Measurements from ENCODE around the gene BNC1. TPM values are rescaled to one million over a fixed set of nuclear protein-coding genes. Genes with fewer than 3 reads are reported as not detected.

BNC1 gene
- polyA plus RNA-seq, 4 donors = 0.10 to 0.13 TPM; not detected in 2

DNA sequence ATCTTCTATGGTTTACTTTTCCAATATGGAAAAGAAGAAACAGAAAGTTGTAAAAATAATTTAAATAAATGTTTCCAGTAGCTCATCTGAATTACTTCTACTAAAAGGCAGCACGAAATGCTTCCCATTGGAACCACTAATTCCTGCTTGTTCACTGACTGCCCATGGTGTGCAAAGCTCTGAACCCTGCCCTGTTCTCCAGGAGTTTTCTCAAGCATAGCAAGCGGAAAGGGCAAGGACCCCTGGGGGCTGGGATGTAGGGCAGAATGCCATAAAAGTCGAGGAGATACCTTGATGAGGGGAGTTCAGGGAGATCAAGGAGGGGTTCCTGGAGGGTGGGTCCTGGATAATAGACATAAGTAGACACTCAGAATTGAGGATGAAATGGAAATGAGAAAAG lies 35.3 kb upstream of the BNC1 start:
- H3K27ac ChIP-seq (ENCODE audit: low read depth in 1 of 3, low read length in 2 of 3) = no peak overlapping the region
- no peaks in the 10 kb centered on the region for H3K36me3 ChIP-seq (ENCODE audit: control insufficient read depth in 3 of 3, insufficient read depth in 2 of 3, low read depth in 1 of 3, low read length in 3 of 3)
- no peak overlapping the region for H3K4me3 ChIP-seq (ENCODE audit: low read depth in 1 of 3, low read length in 3 of 3)
- 47 to 62% (median 51%) methylated on average over 3 of the region's 3 CpGs for WGBS, 3 donors
- DNase-seq (no peak), FAIRE-seq (no peak)
- no peaks in the 10 kb centered on the region for H3K9me3 ChIP-seq (ENCODE audit: control insufficient read depth in 2 of 2, insufficient read depth in 1 of 2, low read depth in 1 of 2, low read length in 1 of 2)
- H3K27me3 ChIP-seq (ENCODE audit: control insufficient read depth in 3 of 3, insufficient read depth in 3 of 3, low read length in 3 of 3) = peaks cover 0 to 2% (median 0%) of the 10 kb centered on the region in 3 donors
- H3K4me1 ChIP-seq (ENCODE audit: control insufficient read depth in 3 of 3, insufficient read depth in 2 of 3, low read depth in 1 of 3, low read length in 2 of 3) = no peaks in the 10 kb centered on the region

DNA sequence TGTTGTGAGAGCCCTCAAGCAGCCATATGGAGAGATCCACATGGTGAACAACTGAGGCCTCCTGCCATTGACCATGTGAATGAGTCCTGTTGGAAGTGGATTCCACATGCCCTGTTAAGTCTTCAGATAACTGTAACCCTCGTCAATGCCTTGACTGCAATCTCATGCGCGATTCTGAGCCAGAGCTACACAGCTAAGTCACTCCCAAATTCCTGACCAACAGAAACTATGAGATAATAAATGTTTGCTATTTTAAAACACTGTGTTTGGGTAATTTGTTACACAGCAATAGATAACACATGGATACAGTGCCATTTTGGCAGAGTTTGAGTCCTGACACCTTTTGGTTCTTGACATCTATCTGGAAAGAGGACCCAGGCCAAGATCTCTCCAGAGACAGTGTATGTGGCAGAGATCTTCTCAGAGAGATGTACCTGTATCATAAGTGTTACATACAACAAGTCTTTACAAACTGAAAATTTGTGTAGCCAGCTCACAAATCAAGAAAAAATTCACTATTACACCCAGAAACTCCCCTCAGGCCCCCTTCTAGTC lies 34.5 kb upstream of the BNC1 start:
- FAIRE-seq = no peak
- no peaks in the 10 kb centered on the region for H3K4me1 ChIP-seq (ENCODE audit: control insufficient read depth in 3 of 3, insufficient read depth in 2 of 3, low read depth in 1 of 3, low read length in 2 of 3)
- H3K9me3 ChIP-seq (ENCODE audit: control insufficient read depth in 2 of 2, insufficient read depth in 1 of 2, low read depth in 1 of 2, low read length in 1 of 2) = no peaks in the 10 kb centered on the region
- H3K27ac ChIP-seq (ENCODE audit: low read depth in 1 of 3, low read length in 2 of 3) = no peak overlapping the region
- no peak for DNase-seq
- H3K27me3 ChIP-seq (ENCODE audit: control insufficient read depth in 3 of 3, insufficient read depth in 3 of 3, low read length in 3 of 3) = peaks cover 0 to 2% (median 0%) of the 10 kb centered on the region in 3 donors
- no peak overlapping the region for H3K4me3 ChIP-seq (ENCODE audit: low read depth in 1 of 3, low read length in 3 of 3)
- no peaks in the 10 kb centered on the region for H3K36me3 ChIP-seq (ENCODE audit: control insufficient read depth in 3 of 3, insufficient read depth in 2 of 3, low read depth in 1 of 3, low read length in 3 of 3)
- 81 to 86% (median 83%) methylated on average over 3 of the region's 3 CpGs for WGBS, 3 donors

DNA sequence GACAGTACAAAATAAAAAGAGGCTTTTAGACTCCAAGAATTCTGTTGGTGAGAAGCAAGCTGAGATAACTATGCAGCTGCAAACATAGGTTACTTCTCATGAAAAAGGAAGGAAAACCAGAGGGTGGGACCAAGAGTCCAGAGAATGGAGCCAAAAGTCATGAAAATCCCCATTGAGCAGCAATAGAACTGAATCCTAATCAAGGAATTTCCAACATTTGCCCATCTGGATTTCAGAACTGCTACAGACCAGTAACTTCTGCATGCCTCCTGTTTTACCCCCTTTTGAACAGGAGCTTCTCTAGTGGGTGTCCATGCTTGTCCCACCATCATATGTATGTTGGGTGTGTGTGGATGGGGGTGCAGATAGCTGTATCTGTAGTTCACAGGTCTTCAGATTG lies 33.6 kb upstream of the BNC1 start:
- H3K36me3 ChIP-seq (ENCODE audit: control insufficient read depth in 3 of 3, insufficient read depth in 2 of 3, low read depth in 1 of 3, low read length in 3 of 3) = no peaks in the 10 kb centered on the region
- FAIRE-seq = no peak
- no peak for DNase-seq

DNA sequence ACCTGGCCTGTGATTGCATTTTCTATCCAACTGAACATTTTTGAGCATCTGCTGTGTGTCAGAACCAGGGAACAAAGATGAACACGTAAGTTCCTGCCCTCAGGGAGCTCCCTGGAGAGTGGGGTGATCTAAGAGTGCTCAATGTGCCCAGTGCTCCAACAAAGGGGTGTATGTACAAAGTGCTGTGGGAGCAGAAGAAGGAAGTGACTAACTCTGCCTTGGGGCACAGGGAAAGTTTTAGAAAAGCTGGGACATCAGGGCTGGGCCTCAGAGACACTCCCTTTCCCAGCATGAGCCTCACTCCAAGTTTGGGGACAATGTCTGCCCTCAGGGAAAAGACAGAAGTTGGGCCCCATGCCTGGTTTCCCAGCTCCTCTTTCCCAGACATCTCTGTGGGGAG lies 27.6 kb upstream of the BNC1 start:
- no peak overlapping the region for H3K4me3 ChIP-seq (ENCODE audit: low read depth in 1 of 3, low read length in 3 of 3)
- no peaks in the 10 kb centered on the region for H3K27me3 ChIP-seq (ENCODE audit: control insufficient read depth in 3 of 3, insufficient read depth in 3 of 3, low read length in 3 of 3)
- no peak for DNase-seq
- H3K9me3 ChIP-seq (ENCODE audit: control insufficient read depth in 2 of 2, insufficient read depth in 1 of 2, low read depth in 1 of 2, low read length in 1 of 2) = no peaks in the 10 kb centered on the region
- H3K4me1 ChIP-seq (ENCODE audit: control insufficient read depth in 3 of 3, insufficient read depth in 2 of 3, low read depth in 1 of 3, low read length in 2 of 3) = no peaks in the 10 kb centered on the region
- WGBS, 3 donors = 41 to 76% (median 60%) methylated on average over 1 of the region's 1 CpG
- no peaks in the 10 kb centered on the region for H3K36me3 ChIP-seq (ENCODE audit: control insufficient read depth in 3 of 3, insufficient read depth in 2 of 3, low read depth in 1 of 3, low read length in 3 of 3)
- no peak for FAIRE-seq
- H3K27ac ChIP-seq (ENCODE audit: low read depth in 1 of 3, low read length in 2 of 3) = no peak overlapping the region

More for the DNA sequence above, 33.6 kb upstream of the BNC1 start:
- Histone ChIP-seq H3K9me3 (ENCODE audit: control insufficient read depth in 2 of 2, insufficient read depth in 1 of 2, low read depth in 1 of 2, low read length in 1 of 2) (no peaks in the 10 kb centered on the region), H3K4me1 (ENCODE audit: control insufficient read depth in 3 of 3, insufficient read depth in 2 of 3, low read depth in 1 of 3, low read length in 2 of 3) (no peaks in the 10 kb centered on the region), H3K27ac (ENCODE audit: low read depth in 1 of 3, low read length in 2 of 3) (no peak overlapping the region), H3K4me3 (ENCODE audit: low read depth in 1 of 3, low read length in 3 of 3) (no peak overlapping the region), H3K27me3 (ENCODE audit: control insufficient read depth in 3 of 3, insufficient read depth in 3 of 3, low read length in 3 of 3) (peaks cover 0 to under 1% (median 0%) of the 10 kb centered on the region in 3 donors)

DNA sequence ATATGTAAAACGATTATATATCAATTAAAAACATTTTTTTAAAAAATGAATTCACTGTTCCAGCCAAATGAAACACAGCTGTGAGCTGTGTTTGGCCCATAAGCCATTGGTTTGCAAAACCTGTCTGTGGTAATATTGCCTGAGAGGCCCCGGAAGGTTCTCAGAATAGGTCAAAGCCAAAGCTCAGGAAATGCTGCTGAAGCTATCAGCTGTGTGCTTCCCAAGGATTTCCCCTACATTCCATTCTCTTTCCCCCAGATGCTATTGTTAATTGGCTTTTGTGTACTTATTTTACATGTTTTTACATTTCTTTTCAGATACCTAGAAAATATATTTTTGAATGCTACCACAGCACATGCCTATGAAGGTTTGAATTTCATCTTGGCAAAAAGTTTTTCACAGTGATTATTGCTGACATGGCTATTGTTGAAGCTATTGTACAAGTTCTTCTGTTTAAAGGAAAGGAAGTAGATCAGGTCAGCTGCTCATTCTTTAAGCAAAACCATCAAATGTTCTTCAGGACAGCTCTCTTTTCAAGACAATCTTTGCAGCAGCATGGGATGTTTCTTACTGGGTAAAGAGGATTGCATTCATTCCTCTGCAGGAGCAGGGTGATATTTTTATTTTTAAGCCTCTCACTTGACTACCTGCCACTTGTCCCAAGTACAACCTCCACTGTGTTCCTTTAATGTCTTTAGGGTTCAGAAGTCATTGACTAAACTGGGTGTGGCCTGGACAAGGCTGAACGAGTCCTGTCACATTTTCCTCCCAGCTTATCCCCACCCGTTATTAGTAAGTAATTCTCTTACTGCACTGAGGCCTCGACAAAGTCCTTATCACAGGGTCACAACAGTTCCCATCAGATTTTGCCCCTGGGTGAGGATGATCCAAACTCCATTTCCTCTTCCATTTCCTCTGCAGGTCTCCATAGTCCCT lies 26.3 kb upstream of the BNC1 start:
- no peak for FAIRE-seq
- no peaks in the 10 kb centered on the region for H3K36me3 ChIP-seq (ENCODE audit: control insufficient read depth in 3 of 3, insufficient read depth in 2 of 3, low read depth in 1 of 3, low read length in 3 of 3)
- peak; percentile 17 to 55 for DNase-seq
- H3K9me3 ChIP-seq (ENCODE audit: control insufficient read depth in 2 of 2, insufficient read depth in 1 of 2, low read depth in 1 of 2, low read length in 1 of 2) = no peaks in the 10 kb centered on the region
- H3K4me1 ChIP-seq (ENCODE audit: control insufficient read depth in 3 of 3, insufficient read depth in 2 of 3, low read depth in 1 of 3, low read length in 2 of 3) = no peaks in the 10 kb centered on the region
- WGBS, 3 donors = 30 to 40% (median 34%) methylated on average over 5 of the region's 5 CpGs
- H3K27me3 ChIP-seq (ENCODE audit: control insufficient read depth in 3 of 3, insufficient read depth in 3 of 3, low read length in 3 of 3) = peaks cover 0 to 3% (median 0%) of the 10 kb centered on the region in 3 donors
- no peak overlapping the region for H3K27ac ChIP-seq (ENCODE audit: low read depth in 1 of 3, low read length in 2 of 3)
- no peak overlapping the region for H3K4me3 ChIP-seq (ENCODE audit: low read depth in 1 of 3, low read length in 3 of 3)

DNA sequence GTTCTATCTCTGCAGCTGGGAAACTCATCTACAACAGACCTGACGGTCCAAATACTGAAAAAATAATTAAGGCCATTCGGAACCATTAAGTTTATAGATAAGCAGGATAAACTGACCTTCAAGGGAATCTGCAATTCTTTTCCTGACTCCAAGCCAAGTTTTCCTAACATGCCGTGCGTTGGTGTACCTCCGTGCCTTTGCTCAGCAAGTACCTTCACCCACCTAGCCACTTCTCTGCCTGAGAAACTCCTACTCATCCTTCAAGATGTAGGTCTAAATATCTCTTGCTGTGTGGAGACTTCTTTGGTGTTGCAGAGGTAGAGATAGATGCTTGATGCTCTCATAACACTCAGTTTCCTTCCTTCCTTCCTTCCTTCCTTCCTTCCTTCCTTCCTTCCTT lies 24.2 kb upstream of the BNC1 start:
- 77 to 86% (median 80%) methylated on average over 5 of the region's 5 CpGs for WGBS, 3 donors
- H3K9me3 ChIP-seq (ENCODE audit: control insufficient read depth in 2 of 2, insufficient read depth in 1 of 2, low read depth in 1 of 2, low read length in 1 of 2) = no peaks in the 10 kb centered on the region
- FAIRE-seq (no peak), DNase-seq (no peak)
- H3K36me3 ChIP-seq (ENCODE audit: control insufficient read depth in 3 of 3, insufficient read depth in 2 of 3, low read depth in 1 of 3, low read length in 3 of 3) = no peaks in the 10 kb centered on the region
- H3K4me1 ChIP-seq (ENCODE audit: control insufficient read depth in 3 of 3, insufficient read depth in 2 of 3, low read depth in 1 of 3, low read length in 2 of 3) = no peaks in the 10 kb centered on the region
- H3K27ac ChIP-seq (ENCODE audit: low read depth in 1 of 3, low read length in 2 of 3) = no peak overlapping the region
- no peak overlapping the region for H3K4me3 ChIP-seq (ENCODE audit: low read depth in 1 of 3, low read length in 3 of 3)
- peaks cover 0 to 6% (median 2%) of the 10 kb centered on the region in 3 donors for H3K27me3 ChIP-seq (ENCODE audit: control insufficient read depth in 3 of 3, insufficient read depth in 3 of 3, low read length in 3 of 3)

DNA sequence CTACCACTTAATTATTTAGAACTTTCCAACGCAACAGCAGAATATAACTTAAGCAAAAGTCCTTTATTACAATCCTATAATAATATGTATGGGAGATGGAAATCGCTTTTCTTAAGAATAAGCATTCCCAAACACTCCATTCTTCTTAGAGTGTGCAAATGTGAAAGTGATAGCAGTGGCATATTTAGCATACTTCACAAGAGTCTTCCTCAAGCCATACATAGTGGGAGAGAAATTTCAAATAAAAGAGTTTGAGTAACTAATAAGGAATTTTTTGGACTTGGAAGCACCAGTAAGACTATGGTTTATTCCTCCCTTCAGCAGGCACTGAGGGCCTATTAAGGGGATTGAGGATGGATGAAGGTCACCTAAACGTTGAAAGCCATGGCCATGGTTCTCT lies 22.1 kb upstream of the BNC1 start:
- no peak overlapping the region for H3K4me3 ChIP-seq (ENCODE audit: low read depth in 1 of 3, low read length in 3 of 3)
- H3K9me3 ChIP-seq (ENCODE audit: control insufficient read depth in 2 of 2, insufficient read depth in 1 of 2, low read depth in 1 of 2, low read length in 1 of 2) = no peaks in the 10 kb centered on the region
- no peak overlapping the region for H3K27ac ChIP-seq (ENCODE audit: low read depth in 1 of 3, low read length in 2 of 3)
- DNase-seq (no peak), FAIRE-seq (no peak)
- H3K27me3 ChIP-seq (ENCODE audit: control insufficient read depth in 3 of 3, insufficient read depth in 3 of 3, low read length in 3 of 3) = peaks cover 0 to 6% (median 2%) of the 10 kb centered on the region in 3 donors
- 66 to 71% (median 69%) methylated on average over 3 of the region's 3 CpGs for WGBS, 3 donors
- no peaks in the 10 kb centered on the region for H3K4me1 ChIP-seq (ENCODE audit: control insufficient read depth in 3 of 3, insufficient read depth in 2 of 3, low read depth in 1 of 3, low read length in 2 of 3)
- no peaks in the 10 kb centered on the region for H3K36me3 ChIP-seq (ENCODE audit: control insufficient read depth in 3 of 3, insufficient read depth in 2 of 3, low read depth in 1 of 3, low read length in 3 of 3)

DNA sequence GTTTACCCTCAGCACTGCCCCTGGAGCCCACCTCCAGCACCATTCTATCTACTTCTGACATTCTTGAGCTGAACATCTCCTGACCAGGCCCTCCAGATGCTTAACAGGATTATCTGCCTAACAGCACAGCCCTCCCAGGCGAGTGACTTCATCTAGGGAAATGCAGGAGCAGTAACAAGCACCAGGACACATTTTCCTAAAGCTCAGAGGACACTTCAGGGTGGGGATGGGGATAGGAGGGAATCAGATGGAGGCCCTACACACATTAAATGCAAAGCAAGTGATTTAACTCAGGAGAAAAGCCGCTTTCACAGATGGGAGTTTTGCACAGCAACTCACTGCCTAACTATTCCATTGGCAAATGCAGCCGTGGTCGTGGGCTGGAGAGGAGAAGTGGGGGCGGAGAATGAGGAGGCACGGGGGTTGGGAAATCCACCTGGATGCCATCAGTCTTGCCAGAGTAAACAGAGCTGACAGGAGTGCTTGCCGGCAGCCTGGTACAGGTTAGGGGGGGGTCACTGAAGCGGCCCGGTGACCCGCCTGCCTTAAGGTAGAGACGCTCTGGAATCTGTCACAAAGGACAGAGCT lies 21.3 kb upstream of the BNC1 start:
- H3K9me3 ChIP-seq (ENCODE audit: control insufficient read depth in 2 of 2, insufficient read depth in 1 of 2, low read depth in 1 of 2, low read length in 1 of 2) = no peaks in the 10 kb centered on the region
- no peaks in the 10 kb centered on the region for H3K4me1 ChIP-seq (ENCODE audit: control insufficient read depth in 3 of 3, insufficient read depth in 2 of 3, low read depth in 1 of 3, low read length in 2 of 3)
- H3K36me3 ChIP-seq (ENCODE audit: control insufficient read depth in 3 of 3, insufficient read depth in 2 of 3, low read depth in 1 of 3, low read length in 3 of 3) = no peaks in the 10 kb centered on the region
- no peak for DNase-seq
- peaks cover 0 to 6% (median 2%) of the 10 kb centered on the region in 3 donors for H3K27me3 ChIP-seq (ENCODE audit: control insufficient read depth in 3 of 3, insufficient read depth in 3 of 3, low read length in 3 of 3)
- H3K27ac ChIP-seq (ENCODE audit: low read depth in 1 of 3, low read length in 2 of 3) = no peak overlapping the region
- H3K4me3 ChIP-seq (ENCODE audit: low read depth in 1 of 3, low read length in 3 of 3) = no peak overlapping the region
- 11 to 19% (median 16%) methylated on average over 11 of the region's 11 CpGs for WGBS, 3 donors
- FAIRE-seq = no peak
